Adrenal gland (tissue), 5 donors: Measurements from ENCODE around the gene RANBP2.
"Not testable (repeated sequence)": the region's sequence is repeated elsewhere in the genome, so short reads cannot be mapped to it uniquely, and the experiment has no call there.

Experiments used
- CTCF ChIP-seq, 6 experiments: fragments of 450-650 bp in 4 of 6; fragments of 200-600 bp in 2 of 6; sonication (generic) in 1 of 6; IDR thresholded peaks; 1 replicate in 5 of 6; 2 replicates in 1 of 6; pipeline versions ENCODE4 v1.5.1 to v1.8.0; 2016 to 2021; ENCODE audit warnings: antibody characterized with exemption in 6 of 6, mild to moderate bottlenecking in 2 of 6, moderate library complexity in 1 of 6
- POLR2A ChIP-seq, 2 donors: fragments of 450-650 bp; IDR thresholded peaks; one replicate each; pipeline ENCODE4 v1.6.1; 2017; ENCODE audit warnings: antibody characterized with exemption in 2 of 2, mild to moderate bottlenecking in 2 of 2, moderate library complexity in 1 of 2
- donor health status: DM: no; HTN: no; CAD: no.

GRCh38 chr2:108677239-108677744 is 42.0 kb upstream of the RANBP2 start:
- not testable (repeated sequence) for TF ChIP-seq CTCF, POLR2A (IDR thresholded peaks at IDR 0.05)
